ENCODE measurements around the gene LPCAT2. TPM values are rescaled to one million over a fixed set of nuclear protein-coding genes. Genes with fewer than 3 reads are reported as not detected.

LPCAT2 gene
- total and polyA plus RNA-seq, 7 experiments from 2014 or later, result 0.03 to 16.9 (median 1.5) TPM

- Mint-ChIP-seq H3K4me3 (no peak overlapping the region), H3K36me3 (no peaks in the 10 kb centered on the region), H3K4me1 (peaks cover 0 to 3% (median 0%) of the 10 kb centered on the region in 7 donors), H3K9me3 (peaks cover 0 to 7% (median 0%) of the 10 kb centered on the region in 11 donors), H3K27me3 (peaks cover 0 to 5% (median 0%) of the 10 kb centered on the region in 5 donors), H3K27ac (no peak overlapping the region)
- no peaks in the 10 kb centered on the region for H3K9me3 ChIP-seq (ENCODE audit: control insufficient read depth in 2 of 3, low read length in 3 of 3)
- H3K36me3 ChIP-seq (ENCODE audit: control insufficient read depth in 2 of 3, insufficient read depth in 3 of 3, low read length in 3 of 3), result no peaks in the 10 kb centered on the region
- H3K4me3 ChIP-seq (ENCODE audit: low read length), result no peak overlapping the region
- no peaks in the 10 kb centered on the region for H3K4me1 ChIP-seq (ENCODE audit: control insufficient read depth in 2 of 2, insufficient read depth in 2 of 2, low read length in 2 of 2)
- intact Hi-C loops (cut with micrococcal nuclease), result no loop called here
- ATAC-seq, result no peak
- no peak overlapping the region for H3K27ac ChIP-seq (ENCODE audit: low read depth, low read length)
- ChIA-PET POLR2A (no interaction called here), CTCF (no interaction called here)
- no peak for DNase-seq
- H3K27me3 ChIP-seq (ENCODE audit: control insufficient read depth in 2 of 2, insufficient read depth in 2 of 2, low read length in 2 of 2), result no peaks in the 10 kb centered on the region
Measured at GRCh38 chr16:55622272-55622671, 113.4 kb downstream of the LPCAT2 start.

GRCh38 chr16:55622930-55623561, 114.2 kb downstream of the LPCAT2 start:
- H3K36me3 Mint-ChIP-seq, result no peaks in the 10 kb centered on the region
- ChIA-PET CTCF (no interaction called here), POLR2A (no interaction called here)
- no peaks in the 10 kb centered on the region for H3K36me3 ChIP-seq (ENCODE audit: control insufficient read depth in 2 of 3, insufficient read depth in 3 of 3, low read length in 3 of 3)
- no peaks in the 10 kb centered on the region for H3K4me1 ChIP-seq (ENCODE audit: control insufficient read depth in 2 of 2, insufficient read depth in 2 of 2, low read length in 2 of 2)
- no peak overlapping the region for H3K4me3 ChIP-seq (ENCODE audit: low read length)
- H3K9me3 ChIP-seq (ENCODE audit: control insufficient read depth in 2 of 3, low read length in 3 of 3), result no peaks in the 10 kb centered on the region
- ATAC-seq, result no peak
- H3K4me1 Mint-ChIP-seq, result peaks cover 0 to 3% (median 0%) of the 10 kb centered on the region in 7 donors
- DNase-seq, result no peak
- H3K4me3 Mint-ChIP-seq, result no peak overlapping the region
- H3K9me3 Mint-ChIP-seq, result peaks cover 0 to 7% (median 0%) of the 10 kb centered on the region in 11 donors
- no peak overlapping the region for H3K27ac Mint-ChIP-seq
- intact Hi-C loops (cut with micrococcal nuclease), result no loop called here
- no peaks in the 10 kb centered on the region for H3K27me3 ChIP-seq (ENCODE audit: control insufficient read depth in 2 of 2, insufficient read depth in 2 of 2, low read length in 2 of 2)
- H3K27ac ChIP-seq (ENCODE audit: low read depth, low read length), result no peak overlapping the region
- H3K27me3 Mint-ChIP-seq, result peaks cover 0 to 12% (median 0%) of the 10 kb centered on the region in 5 donors

- no peak overlapping the region for H3K4me3 ChIP-seq (ENCODE audit: low read length)
- no peaks in the 10 kb centered on the region for H3K4me1 ChIP-seq (ENCODE audit: control insufficient read depth in 2 of 2, insufficient read depth in 2 of 2, low read length in 2 of 2)
- CTCF ChIA-PET, result no interaction called here
- no peak for ATAC-seq
- intact Hi-C loops (cut with micrococcal nuclease), result no loop called here
- H3K4me3 Mint-ChIP-seq, result no peak overlapping the region
- no peaks in the 10 kb centered on the region for H3K36me3 Mint-ChIP-seq
- peaks cover 0 to 7% (median 0%) of the 10 kb centered on the region in 11 donors for H3K9me3 Mint-ChIP-seq
- H3K4me1 Mint-ChIP-seq, result peaks cover 0 to 3% (median 0%) of the 10 kb centered on the region in 7 donors
- POLR2A ChIA-PET, result no interaction called here
- no peaks in the 10 kb centered on the region for H3K9me3 ChIP-seq (ENCODE audit: control insufficient read depth in 2 of 3, low read length in 3 of 3)
- no peaks in the 10 kb centered on the region for H3K27me3 ChIP-seq (ENCODE audit: control insufficient read depth in 2 of 2, insufficient read depth in 2 of 2, low read length in 2 of 2)
- no peak overlapping the region for H3K27ac Mint-ChIP-seq
- H3K27ac ChIP-seq (ENCODE audit: low read depth, low read length), result no peak overlapping the region
- no peak for DNase-seq
- no peaks in the 10 kb centered on the region for H3K36me3 ChIP-seq (ENCODE audit: control insufficient read depth in 2 of 3, insufficient read depth in 3 of 3, low read length in 3 of 3)
- peaks cover 0 to 12% (median 0%) of the 10 kb centered on the region in 5 donors for H3K27me3 Mint-ChIP-seq
Measured at GRCh38 chr16:55623640-55624039, 114.8 kb downstream of the LPCAT2 start.

GRCh38 chr16:55624696-55625095, 115.8 kb downstream of the LPCAT2 start:
- Mint-ChIP-seq H3K27me3 (peaks cover 0 to 17% (median 2%) of the 10 kb centered on the region in 5 donors), H3K9me3 (peaks cover 0 to 9% (median 0%) of the 10 kb centered on the region in 11 donors), H3K27ac (no peak overlapping the region), H3K4me3 (no peak overlapping the region), H3K36me3 (no peaks in the 10 kb centered on the region), H3K4me1 (peaks cover 0 to 3% (median 0%) of the 10 kb centered on the region in 7 donors)
- POLR2A ChIA-PET, result no interaction called here
- CTCF ChIA-PET, result no interaction called here
- Histone ChIP-seq H3K9me3 (ENCODE audit: control insufficient read depth in 2 of 3, low read length in 3 of 3) (no peaks in the 10 kb centered on the region), H3K27ac (ENCODE audit: low read depth, low read length) (no peak overlapping the region), H3K36me3 (ENCODE audit: control insufficient read depth in 2 of 3, insufficient read depth in 3 of 3, low read length in 3 of 3) (no peaks in the 10 kb centered on the region), H3K27me3 (ENCODE audit: control insufficient read depth in 2 of 2, insufficient read depth in 2 of 2, low read length in 2 of 2) (no peaks in the 10 kb centered on the region), H3K4me1 (ENCODE audit: control insufficient read depth in 2 of 2, insufficient read depth in 2 of 2, low read length in 2 of 2) (no peaks in the 10 kb centered on the region), H3K4me3 (ENCODE audit: low read length) (no peak overlapping the region)
- ATAC-seq (no peak), DNase-seq (no peak)
- intact Hi-C loops (cut with micrococcal nuclease), result no loop called here

GRCh38 chr16:55625843-55626242, 117.0 kb downstream of the LPCAT2 start:
- H3K4me3 Mint-ChIP-seq, result no peak overlapping the region
- H3K27ac Mint-ChIP-seq, result no peak overlapping the region
- peaks cover 0 to 26% (median 12%) of the 10 kb centered on the region in 5 donors for H3K27me3 Mint-ChIP-seq
- H3K9me3 Mint-ChIP-seq, result peaks cover 0 to 11% (median 0%) of the 10 kb centered on the region in 11 donors
- no peaks in the 10 kb centered on the region for H3K36me3 Mint-ChIP-seq
- Histone ChIP-seq H3K4me1 (ENCODE audit: control insufficient read depth in 2 of 2, insufficient read depth in 2 of 2, low read length in 2 of 2) (no peaks in the 10 kb centered on the region), H3K27ac (ENCODE audit: low read depth, low read length) (no peak overlapping the region), H3K9me3 (ENCODE audit: control insufficient read depth in 2 of 3, low read length in 3 of 3) (no peaks in the 10 kb centered on the region), H3K27me3 (ENCODE audit: control insufficient read depth in 2 of 2, insufficient read depth in 2 of 2, low read length in 2 of 2) (no peaks in the 10 kb centered on the region), H3K4me3 (ENCODE audit: low read length) (no peak overlapping the region), H3K36me3 (ENCODE audit: control insufficient read depth in 2 of 3, insufficient read depth in 3 of 3, low read length in 3 of 3) (no peaks in the 10 kb centered on the region)
- ATAC-seq (no peak), DNase-seq (no peak)
- ChIA-PET POLR2A (no interaction called here), CTCF (no interaction called here)
- peaks cover 0 to 3% (median 0%) of the 10 kb centered on the region in 7 donors for H3K4me1 Mint-ChIP-seq
- intact Hi-C loops (cut with micrococcal nuclease), result no loop called here

GRCh38 chr16:55628306-55628968, 119.6 kb downstream of the LPCAT2 start:
- H3K4me1 Mint-ChIP-seq, result no peaks in the 10 kb centered on the region
- CTCF ChIA-PET, result no interaction called here
- Histone ChIP-seq H3K27me3 (ENCODE audit: control insufficient read depth in 2 of 2, insufficient read depth in 2 of 2, low read length in 2 of 2) (no peaks in the 10 kb centered on the region), H3K4me3 (ENCODE audit: low read length) (no peak overlapping the region), H3K4me1 (ENCODE audit: control insufficient read depth in 2 of 2, insufficient read depth in 2 of 2, low read length in 2 of 2) (no peaks in the 10 kb centered on the region), H3K27ac (ENCODE audit: low read depth, low read length) (no peak overlapping the region), H3K9me3 (ENCODE audit: control insufficient read depth in 2 of 3, low read length in 3 of 3) (no peaks in the 10 kb centered on the region), H3K36me3 (ENCODE audit: control insufficient read depth in 2 of 3, insufficient read depth in 3 of 3, low read length in 3 of 3) (no peaks in the 10 kb centered on the region)
- intact Hi-C loops (cut with micrococcal nuclease), result no loop called here
- ATAC-seq (no peak), DNase-seq (no peak)
- peaks cover 0 to 26% (median 12%) of the 10 kb centered on the region in 5 donors for H3K27me3 Mint-ChIP-seq
- POLR2A ChIA-PET, result no interaction called here
- no peaks in the 10 kb centered on the region for H3K36me3 Mint-ChIP-seq
- no peak overlapping the region for H3K4me3 Mint-ChIP-seq
- H3K9me3 Mint-ChIP-seq, result peaks cover 0 to 11% (median 0%) of the 10 kb centered on the region in 11 donors
- no peak overlapping the region for H3K27ac Mint-ChIP-seq

- Mint-ChIP-seq H3K27me3 (peaks cover 0 to 26% (median 12%) of the 10 kb centered on the region in 5 donors), H3K4me1 (no peaks in the 10 kb centered on the region), H3K9me3 (peaks cover 0 to 11% (median 0%) of the 10 kb centered on the region in 11 donors), H3K4me3 (no peak overlapping the region), H3K36me3 (no peaks in the 10 kb centered on the region), H3K27ac (no peak overlapping the region)
- no peaks in the 10 kb centered on the region for H3K4me1 ChIP-seq (ENCODE audit: control insufficient read depth in 2 of 2, insufficient read depth in 2 of 2, low read length in 2 of 2)
- no peaks in the 10 kb centered on the region for H3K36me3 ChIP-seq (ENCODE audit: control insufficient read depth in 2 of 3, insufficient read depth in 3 of 3, low read length in 3 of 3)
- ATAC-seq, result no peak
- no peak overlapping the region for H3K27ac ChIP-seq (ENCODE audit: low read depth, low read length)
- ChIA-PET CTCF (no interaction called here), POLR2A (no interaction called here)
- no peaks in the 10 kb centered on the region for H3K9me3 ChIP-seq (ENCODE audit: control insufficient read depth in 2 of 3, low read length in 3 of 3)
- H3K27me3 ChIP-seq (ENCODE audit: control insufficient read depth in 2 of 2, insufficient read depth in 2 of 2, low read length in 2 of 2), result no peaks in the 10 kb centered on the region
- H3K4me3 ChIP-seq (ENCODE audit: low read length), result no peak overlapping the region
- no peak for DNase-seq
- intact Hi-C loops (cut with micrococcal nuclease), result no loop called here
Measured at GRCh38 chr16:55630774-55631173, 121.9 kb downstream of the LPCAT2 start.

Measured in naive thymus-derived CD4-positive, alpha-beta T cell (primary cell).